Body of pancreas (tissue), 4 donors: ENCODE data around the gene ZNF516. TPM values are rescaled to one million over a fixed set of nuclear protein-coding genes. Genes with fewer than 3 reads are reported as not detected.

Source experiments
- ATAC-seq: fragments of 150-250 bp; one replicate; pipeline ENCODE4 v1.9.1; 2016
- DNase-seq, 4 donors: peaks; one replicate each; pipeline ENCODE4 v3.0.0-alpha.2; 2019
- H3K27ac ChIP-seq, 4 donors: fragments of 200-600 bp; sonication (generic); 1 replicate in 3 of 4; 2 replicates in 1 of 4; pipeline versions ENCODE4 v1.5.1 to v1.6.1; 2016 to 2019; ENCODE audit warnings: mild to moderate bottlenecking in 1 of 4, mixed read lengths in 1 of 4, moderate library complexity in 1 of 4
- H3K27me3 ChIP-seq, 2 donors: fragments of 200-600 bp; sonication (generic); one replicate each; pipeline ENCODE4 v1.6.0; 2016; ENCODE audit warnings: mild to moderate bottlenecking in 1 of 2
- H3K36me3 ChIP-seq, 2 donors: fragments of 200-600 bp; sonication (generic); replicated peaks in 1 of 2; 2 replicates each; pipeline ENCODE4 v1.5.1; 2016; ENCODE audit warnings: low read depth in 2 of 2; ENCODE audit not compliant: insufficient read depth in 1 of 2
- H3K4me1 ChIP-seq: fragments of 200-600 bp; sonication (generic); one replicate; pipeline ENCODE4 v1.6.0; 2016
- H3K4me3 ChIP-seq, 2 donors: fragments of 200-600 bp; sonication (generic); 1 replicate in 1 of 2; 2 replicates in 1 of 2; pipeline ENCODE4 v1.5.1; 2016 to 2019
- H3K9me3 ChIP-seq, 3 donors: fragments of 200-600 bp; sonication (generic); 1 replicate in 2 of 3; 2 replicates in 1 of 3; pipeline ENCODE4 v1.5.1; 2016
- CTCF ChIP-seq, 7 experiments: fragments of 450-650 bp in 4 of 7; fragments of 200-600 bp in 3 of 7; sonication (generic) in 3 of 7; IDR thresholded peaks; one replicate each; pipeline ENCODE4 v1.5.1; 2016 to 2019; ENCODE audit warnings: antibody characterized with exemption in 7 of 7
- POLR2A ChIP-seq, 3 donors: fragments of 450-650 bp; IDR thresholded peaks; one replicate each; pipeline ENCODE4 v1.6.1; 2016; ENCODE audit warnings: antibody characterized with exemption in 3 of 3, mild to moderate bottlenecking in 2 of 3
- WGBS, 2 donors: methylation state at CpG; one replicate each; pipeline ENCODE4 v1.1.5; 2017; 5-methylcytosine and 5-hydroxymethylcytosine counted together
- intact Hi-C: fragments of 100-400 bp; cut with DNase I; formaldehyde crosslinking; loops from one replicate; pipeline ENCODE4 v1.15.1; 2023
- total RNA-seq, 2 donors: library from RNA; depleted of rRNA; stranded (reverse); fragments of >200 nt; gene quantifications; one replicate each; pipeline ENCODE4 v1.1.0, GENCODE V29; 2016

Gene ZNF516
- total RNA-seq, 2 donors from 2014 or later: 13.5 to 16.5 TPM

DNA sequence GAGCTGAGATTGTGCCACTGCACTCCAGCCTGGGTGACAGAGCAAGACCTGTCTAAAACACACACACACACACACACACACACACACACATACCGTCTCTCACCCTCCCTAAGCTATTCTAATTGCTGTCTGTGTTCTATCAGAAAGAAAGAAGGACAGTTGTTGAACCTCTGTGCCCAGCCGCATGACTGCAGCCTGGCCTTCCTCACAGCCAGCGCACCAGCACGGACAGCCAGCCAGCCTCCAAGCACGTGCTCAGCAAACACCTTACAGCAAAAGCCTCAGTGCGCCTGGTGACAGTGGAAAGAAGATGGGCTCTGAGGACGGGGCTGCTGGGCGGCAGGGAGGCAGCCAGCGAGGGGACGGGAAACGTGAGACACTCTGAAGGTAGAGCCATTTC lies 58.0 kb downstream of the ZNF516 start:
- TF ChIP-seq POLR2A (IDR thresholded peaks at IDR 0.05) (no peak), CTCF (IDR thresholded peaks at IDR 0.05) (no peak)
- no peak for DNase-seq
- intact Hi-C loops: no loop called here
- Histone ChIP-seq H3K27me3 (no peaks in the 10 kb centered on the region), H3K4me3 (no peak overlapping the region), H3K9me3 (no peaks in the 10 kb centered on the region), H3K36me3 (peaks cover 0 to 7% of the 10 kb centered on the region in 2 donors), H3K4me1 (no peaks in the 10 kb centered on the region), H3K27ac (no peak overlapping the region)
- no peak for ATAC-seq
- WGBS, 2 donors: 90 to 93% methylated on average over 11 of the region's 11 CpGs

GRCh38 chr18:76436342-76436741 lies 58.7 kb downstream of the ZNF516 start:
- intact Hi-C loops: no loop called here
- H3K4me3 ChIP-seq: no peak overlapping the region
- DNase-seq (no peak), ATAC-seq (no peak)
- no peak for TF ChIP-seq CTCF (IDR thresholded peaks at IDR 0.05)
- TF ChIP-seq POLR2A (IDR thresholded peaks at IDR 0.05): no peak
- no peaks in the 10 kb centered on the region for H3K27me3 ChIP-seq
- no peaks in the 10 kb centered on the region for H3K9me3 ChIP-seq
- no peak overlapping the region for H3K27ac ChIP-seq
- 91 to 93% methylated on average over 16 of the region's 16 CpGs for WGBS, 2 donors
- no peaks in the 10 kb centered on the region for H3K4me1 ChIP-seq
- H3K36me3 ChIP-seq: peaks cover 0 to 4% of the 10 kb centered on the region in 2 donors

DNA sequence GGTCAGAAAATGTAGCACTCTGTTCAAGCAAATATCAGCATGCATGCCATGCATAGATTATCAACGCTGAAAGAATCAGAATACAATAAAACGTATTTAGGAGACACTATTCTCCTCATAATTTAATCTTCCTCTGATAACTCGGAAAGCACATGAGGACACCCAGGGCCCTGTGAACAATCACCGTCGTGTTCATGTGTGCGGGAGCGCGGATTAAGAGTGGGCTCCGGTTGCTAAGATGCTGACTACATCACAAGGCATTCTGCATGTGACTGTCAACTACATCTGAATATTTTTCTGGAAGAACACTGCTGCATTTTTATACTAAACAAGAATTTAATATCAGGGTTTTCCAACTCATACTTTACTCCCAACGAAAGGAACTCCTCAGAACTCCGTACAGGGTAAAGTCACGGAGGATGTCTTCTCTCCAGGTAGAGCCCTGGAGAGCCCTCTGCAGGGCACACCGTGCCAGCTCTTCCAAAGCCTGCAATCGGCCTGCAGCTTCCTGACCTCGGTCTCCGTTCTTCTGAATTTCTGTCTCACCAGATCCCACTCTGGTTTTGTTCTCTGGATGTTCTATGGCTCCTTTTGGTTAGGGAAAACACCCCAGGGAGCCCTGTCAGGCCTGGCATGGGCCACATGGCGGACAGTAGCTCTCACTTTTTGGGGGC lies 59.6 kb downstream of the ZNF516 start:
- Histone ChIP-seq H3K36me3 (no peaks in the 10 kb centered on the region), H3K4me1 (no peaks in the 10 kb centered on the region), H3K9me3 (no peaks in the 10 kb centered on the region), H3K27ac (no peak overlapping the region), H3K27me3 (no peaks in the 10 kb centered on the region), H3K4me3 (no peak overlapping the region)
- DNase-seq: no peak
- intact Hi-C loops: no loop called here
- no peak for ATAC-seq
- 78 to 88% methylated on average over 17 of the region's 17 CpGs for WGBS, 2 donors
- no peak for TF ChIP-seq POLR2A (IDR thresholded peaks at IDR 0.05)

- Histone ChIP-seq H3K27ac (no peak overlapping the region), H3K27me3 (no peaks in the 10 kb centered on the region), H3K4me3 (no peak overlapping the region), H3K36me3 (no peaks in the 10 kb centered on the region), H3K9me3 (no peaks in the 10 kb centered on the region), H3K4me1 (peaks cover 1% of the 10 kb centered on the region)
- 85 to 89% methylated on average over 12 to 14 of the region's 14 CpGs for WGBS, 2 donors
- no peak for ATAC-seq
- no peak for TF ChIP-seq POLR2A (IDR thresholded peaks at IDR 0.05)
- no peak for TF ChIP-seq CTCF (IDR thresholded peaks at IDR 0.05)
- no peak for DNase-seq
- intact Hi-C loops: no loop called here
These were observed 60.6 kb downstream of the ZNF516 start for GRCh38 chr18:76434452-76434851.

DNA sequence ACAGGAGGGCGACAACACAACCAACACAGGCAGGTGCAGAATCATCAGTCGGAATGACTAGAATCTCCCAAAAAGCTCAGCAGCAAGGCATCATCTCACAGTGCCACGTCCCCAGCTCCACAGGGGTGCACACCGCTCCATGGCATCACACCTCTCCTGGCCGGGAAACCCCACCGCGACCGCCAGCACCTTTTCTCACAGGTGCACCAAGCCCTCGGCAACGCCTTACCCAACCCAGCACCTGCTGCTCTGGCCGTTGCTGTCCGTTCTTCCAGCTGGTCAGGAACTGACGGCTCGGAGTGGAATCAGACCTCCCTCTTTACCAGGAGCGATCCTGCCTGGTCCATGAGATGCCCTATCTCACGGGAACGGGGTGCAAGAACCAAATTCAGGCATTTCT lies 61.3 kb downstream of the ZNF516 start:
- H3K9me3 ChIP-seq: no peaks in the 10 kb centered on the region
- DNase-seq (no peak), ATAC-seq (no peak)
- H3K4me1 ChIP-seq: peaks cover 7% of the 10 kb centered on the region
- intact Hi-C loops: no loop called here
- H3K36me3 ChIP-seq: no peaks in the 10 kb centered on the region
- no peaks in the 10 kb centered on the region for H3K27me3 ChIP-seq
- no peak overlapping the region for H3K4me3 ChIP-seq
- TF ChIP-seq POLR2A (IDR thresholded peaks at IDR 0.05): no peak
- TF ChIP-seq CTCF (IDR thresholded peaks at IDR 0.05): no peak
- WGBS, 2 donors: 91 to 94% methylated on average over 17 of the region's 17 CpGs
- no peak overlapping the region for H3K27ac ChIP-seq
